HEK293 (cell line): Measurements from ENCODE around the gene FKBP4.

Source experiments
- CTCF ChIA-PET: fragments of 350-600 bp; formaldehyde crosslinking; extraction: SDS; loops from one replicate; lab custom pipeline; 2021; ENCODE audit warnings: antibody characterized with exemption; lab: Yijun Ruan, JAX
- POLR2A ChIA-PET: fragments of 300-600 bp; formaldehyde crosslinking; extraction: SDS; loops from one replicate; lab custom pipeline; 2020; ENCODE audit warnings: antibody characterized with exemption, inconsistent platforms; lab: Yijun Ruan, JAX
- H3K27ac ChIP-seq: fragments of 200-500 bp; sonication (Bioruptor generic); 2 replicates; pipeline ENCODE4 v1.5.1; 2014; ENCODE audit warnings: low read depth, low read length, control low read depth, inconsistent platforms; ENCODE audit errors: extremely low read depth
- H3K36me3 ChIP-seq, 2 experiments: fragments of 200-500 bp in 1 of 2; sonication (Bioruptor generic) in 1 of 2; 1 replicate in 1 of 2; 2 replicates in 1 of 2; pipeline ENCODE4 v1.5.1; 2014 to 2017; ENCODE audit warnings: inconsistent platforms in 2 of 2, low read length in 2 of 2; ENCODE audit not compliant: control insufficient read depth in 2 of 2, insufficient read depth in 1 of 2
- H3K4me1 ChIP-seq: fragments of 200-500 bp; sonication (Bioruptor generic); 2 replicates; pipeline ENCODE4 v1.5.1; 2014; ENCODE audit warnings: mild to moderate bottlenecking, low read length, inconsistent platforms; ENCODE audit not compliant: control insufficient read depth, insufficient read depth
- H3K4me3 ChIP-seq: 2 replicates; pipeline ENCODE4 v1.5.1; 2011; ENCODE audit warnings: low read depth, mild to moderate bottlenecking, control low read depth, low read length, moderate library complexity
- H3K9me3 ChIP-seq: fragments of 200-500 bp; sonication (Bioruptor generic); 2 replicates; pipeline ENCODE4 v1.5.1; 2014; ENCODE audit warnings: low read depth, low read length, inconsistent platforms; ENCODE audit not compliant: control insufficient read depth, insufficient read depth
- BCL11B ChIP-seq: fragments of 450-650 bp; formaldehyde crosslinking; IDR thresholded peaks from 2 replicates; pipeline ENCODE4 v1.5.1; 2016; ENCODE audit warnings: low read depth, missing biosample characterization, missing genetic modification characterization
- KLF1 ChIP-seq: fragments of 450-650 bp; formaldehyde crosslinking; IDR thresholded peaks from 2 replicates; pipeline ENCODE4 v1.5.1; 2016; ENCODE audit warnings: missing biosample characterization, missing genetic modification characterization
- ZBTB11 ChIP-seq: fragments of 450-650 bp; formaldehyde crosslinking; conservative IDR thresholded peaks from 2 replicates; pipeline ENCODE4 v1.5.1; 2016; ENCODE audit warnings: low read depth, missing biosample characterization, missing genetic modification characterization
- ZFHX2 ChIP-seq: fragments of 450-650 bp; formaldehyde crosslinking; conservative IDR thresholded peaks from 2 replicates; pipeline ENCODE4 v1.5.1; 2016; ENCODE audit warnings: missing biosample characterization, missing genetic modification characterization
- ZFP37 ChIP-seq: fragments of 450-650 bp; formaldehyde crosslinking; IDR thresholded peaks from 2 replicates; pipeline ENCODE4 v1.5.1; 2016; ENCODE audit warnings: missing biosample characterization, missing genetic modification characterization
- ZFP41 ChIP-seq: fragments of 450-650 bp; formaldehyde crosslinking; IDR thresholded peaks from 2 replicates; pipeline ENCODE4 v1.5.1; 2016; ENCODE audit warnings: missing biosample characterization, missing genetic modification characterization, borderline replicate concordance
- ZIC2 ChIP-seq: fragments of 450-650 bp; formaldehyde crosslinking; IDR thresholded peaks from 2 replicates; pipeline ENCODE4 v1.5.1; 2016; ENCODE audit warnings: missing biosample characterization, missing genetic modification characterization
- ZNF174 ChIP-seq: fragments of 450-650 bp; formaldehyde crosslinking; IDR thresholded peaks from 2 replicates; pipeline ENCODE4 v1.5.0; 2017; ENCODE audit warnings: missing biosample characterization, mild to moderate bottlenecking, missing genetic modification characterization
- ZNF184 ChIP-seq: fragments of 450-650 bp; IDR thresholded peaks from 2 replicates; pipeline ENCODE4 v1.5.1; 2018; ENCODE audit warnings: missing biosample characterization, mild to moderate bottlenecking, missing genetic modification characterization
- ZNF24 ChIP-seq: fragments of 450-650 bp; formaldehyde crosslinking; IDR thresholded peaks from 2 replicates; pipeline ENCODE4 v1.5.1; 2016; ENCODE audit warnings: missing biosample characterization, missing genetic modification characterization
- ZNF26 ChIP-seq: fragments of 450-650 bp; formaldehyde crosslinking; IDR thresholded peaks from 2 replicates; pipeline ENCODE4 v1.5.1; 2016; ENCODE audit warnings: missing biosample characterization, missing genetic modification characterization
- ZNF311 ChIP-seq: fragments of 450-650 bp; formaldehyde crosslinking; IDR thresholded peaks from 2 replicates; pipeline ENCODE4 v1.5.1; 2017; ENCODE audit warnings: missing biosample characterization, missing genetic modification characterization, borderline replicate concordance
- ZNF37A ChIP-seq: fragments of 450-650 bp; IDR thresholded peaks from 2 replicates; pipeline ENCODE4 v1.5.1; 2018; ENCODE audit warnings: missing biosample characterization, missing genetic modification characterization
- ZNF398 ChIP-seq: fragments of 450-650 bp; formaldehyde crosslinking; IDR thresholded peaks from 2 replicates; pipeline ENCODE4 v1.5.1; 2017; ENCODE audit warnings: missing biosample characterization, missing genetic modification characterization
- ZNF501 ChIP-seq: fragments of 450-650 bp; formaldehyde crosslinking; IDR thresholded peaks from 2 replicates; pipeline ENCODE4 v1.5.1; 2016; ENCODE audit warnings: missing biosample characterization, missing genetic modification characterization
- ZNF560 ChIP-seq: fragments of 450-650 bp; formaldehyde crosslinking; IDR thresholded peaks from 2 replicates; pipeline ENCODE4 v1.5.1; 2017; ENCODE audit warnings: missing biosample characterization, missing genetic modification characterization, borderline replicate concordance
- ZNF600 ChIP-seq: fragments of 450-650 bp; formaldehyde crosslinking; IDR thresholded peaks from 2 replicates; pipeline ENCODE4 v1.5.1; 2016; ENCODE audit warnings: missing biosample characterization, missing genetic modification characterization
- ZNF658 ChIP-seq: fragments of 450-650 bp; formaldehyde crosslinking; IDR thresholded peaks from 2 replicates; pipeline ENCODE4; 2016; ENCODE audit warnings: missing biosample characterization, missing genetic modification characterization
- ZNF776 ChIP-seq: fragments of 450-650 bp; formaldehyde crosslinking; IDR thresholded peaks from 2 replicates; pipeline ENCODE4 v1.5.0; 2017; ENCODE audit warnings: missing biosample characterization, missing genetic modification characterization, borderline replicate concordance
- ZNF785 ChIP-seq: fragments of 450-650 bp; formaldehyde crosslinking; IDR thresholded peaks from 2 replicates; pipeline ENCODE4 v1.5.1; 2016; ENCODE audit warnings: missing biosample characterization, missing genetic modification characterization
- ZSCAN23 ChIP-seq: fragments of 450-650 bp; formaldehyde crosslinking; IDR thresholded peaks from 2 replicates; pipeline ENCODE4 v1.5.1; 2016; ENCODE audit warnings: missing biosample characterization, missing genetic modification characterization
- TF ChIP-seq, protein P1 (sequence below): fragments of 450-650 bp; formaldehyde crosslinking; IDR thresholded peaks from 2 replicates; pipeline ENCODE4 v1.5.1; 2017; ENCODE audit warnings: missing biosample characterization, missing genetic modification characterization

The FKBP4 gene

GRCh38 chr12:2752676-2753371 lies 41.9 kb upstream of the FKBP4 start (continued):
- no peak for TF ChIP-seq ZBTB11 (tag by site-specific recombination)
- no peak for TF ChIP-seq ZNF658 (tag by site-specific recombination)

DNA sequence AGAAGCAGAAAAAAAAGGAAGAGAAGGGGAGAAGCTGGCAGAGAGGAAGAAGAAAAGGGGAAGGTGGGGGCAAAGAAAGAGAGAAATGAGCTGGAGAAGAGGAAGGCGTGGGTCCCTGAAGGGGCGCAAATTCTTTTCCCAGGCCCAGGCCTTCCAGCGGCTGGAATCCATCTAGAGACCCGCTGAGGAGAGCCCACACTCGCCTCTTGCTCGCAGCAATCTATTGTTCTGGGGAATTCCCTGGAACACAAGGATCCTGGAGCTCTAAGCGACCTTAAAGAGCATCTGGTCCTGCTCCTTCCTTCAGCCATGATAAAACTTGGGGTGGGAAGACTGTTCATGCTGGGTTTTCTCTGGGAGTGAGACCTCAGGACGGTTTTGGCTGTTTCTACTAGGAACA lies 41.2 kb upstream of the FKBP4 start:
- Histone ChIP-seq H3K27ac (no peak overlapping the region), H3K9me3 (no peaks in the 10 kb centered on the region), H3K4me3 (no peak overlapping the region), H3K36me3 (no peaks in the 10 kb centered on the region), H3K4me1 (no peaks in the 10 kb centered on the region)
- ChIA-PET POLR2A (interaction anchor here (0.6 kb wide), 1 partner anchor 918 kb away, joined by 3 read pairs; no protein-coding TSS in a partner anchor), CTCF (interaction anchor here (1.8 kb wide), 1 partner anchor 14 kb away, joined by 9 read pairs; no protein-coding TSS in a partner anchor)
- TF ChIP-seq ZNF501 (tag by site-specific recombination) (no peak), ZNF776 (tag by site-specific recombination) (no peak), ZNF184 (tag by site-specific recombination) (no peak), ZNF24 (no peak), KLF1 (tag by site-specific recombination) (no peak), ZNF37A (no peak), ZFHX2 (tag by site-specific recombination) (no peak), ZNF311 (tag by site-specific recombination) (no peak), ZNF600 (tag by site-specific recombination) (no peak), ZFP37 (tag by site-specific recombination) (no peak), ZNF785 (tag by site-specific recombination) (no peak), ZSCAN23 (tag by site-specific recombination) (no peak), ZIC2 (tag by site-specific recombination) (no peak), ZNF560 (no peak), ZNF174 (no peak), BCL11B (tag by site-specific recombination) (no peak), ZNF26 (tag by site-specific recombination) (no peak), ZNF398 (tag by site-specific recombination) (no peak), ZFP41 (no peak)
- TF ChIP-seq, protein P1, sequence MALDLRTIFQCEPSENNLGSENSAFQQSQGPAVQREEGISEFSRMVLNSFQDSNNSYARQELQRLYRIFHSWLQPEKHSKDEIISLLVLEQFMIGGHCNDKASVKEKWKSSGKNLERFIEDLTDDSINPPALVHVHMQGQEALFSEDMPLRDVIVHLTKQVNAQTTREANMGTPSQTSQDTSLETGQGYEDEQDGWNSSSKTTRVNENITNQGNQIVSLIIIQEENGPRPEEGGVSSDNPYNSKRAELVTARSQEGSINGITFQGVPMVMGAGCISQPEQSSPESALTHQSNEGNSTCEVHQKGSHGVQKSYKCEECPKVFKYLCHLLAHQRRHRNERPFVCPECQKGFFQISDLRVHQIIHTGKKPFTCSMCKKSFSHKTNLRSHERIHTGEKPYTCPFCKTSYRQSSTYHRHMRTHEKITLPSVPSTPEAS (tag by site-specific recombination): no peak
